ENCODE measurements around the gene PRR13.
"Not testable (repeated sequence)": the region's sequence is repeated elsewhere in the genome, so short reads cannot be mapped to it uniquely, and the experiment has no call there.

Gene PRR13, protein sequence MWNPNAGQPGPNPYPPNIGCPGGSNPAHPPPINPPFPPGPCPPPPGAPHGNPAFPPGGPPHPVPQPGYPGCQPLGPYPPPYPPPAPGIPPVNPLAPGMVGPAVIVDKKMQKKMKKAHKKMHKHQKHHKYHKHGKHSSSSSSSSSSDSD

DNA sequence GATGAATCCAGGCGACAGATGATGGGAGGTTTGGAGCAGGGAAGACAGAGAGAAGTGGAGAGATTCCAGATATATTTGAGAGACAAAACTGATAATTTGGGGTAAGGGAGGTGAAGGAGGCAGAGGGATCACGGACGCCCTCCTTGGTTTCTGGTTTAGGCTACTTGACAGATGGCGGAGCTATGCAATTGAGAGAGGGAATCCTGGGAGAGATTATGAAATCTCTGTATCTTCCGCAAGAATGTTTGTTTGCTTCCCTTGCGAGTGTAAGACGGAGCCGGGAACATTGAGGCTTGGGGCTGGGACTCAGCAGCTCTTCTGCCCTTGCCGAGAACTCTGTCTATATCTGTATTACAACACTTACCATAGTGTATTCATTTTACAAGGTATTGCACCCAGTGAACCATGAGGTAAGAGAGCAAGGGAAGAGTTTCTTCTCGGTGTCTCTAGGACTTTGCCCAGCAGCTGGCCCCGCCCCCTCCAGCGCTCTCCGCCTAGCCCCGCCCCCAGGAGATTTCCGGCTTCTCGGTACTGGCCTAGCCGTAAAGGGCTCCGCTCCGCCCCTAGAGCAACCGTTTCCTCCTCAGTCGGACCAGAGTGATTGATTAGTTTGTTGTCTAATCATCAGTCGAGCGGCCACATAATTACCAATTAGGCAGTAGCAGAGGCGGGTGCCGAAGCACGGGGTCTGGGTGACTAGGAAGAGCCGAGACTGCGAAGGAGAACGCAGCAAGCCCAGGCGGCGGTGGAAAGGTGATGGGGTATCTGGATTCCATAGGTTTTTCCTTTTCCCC is at the start of gene PRR13:
TSS of gene PRR13 (plus strand) at position 695 of the 794 bp plus-strand sequence. CDS start 981 bp downstream, outside the sequence.
- peak; percentile 100 for DNase-seq

DNA sequence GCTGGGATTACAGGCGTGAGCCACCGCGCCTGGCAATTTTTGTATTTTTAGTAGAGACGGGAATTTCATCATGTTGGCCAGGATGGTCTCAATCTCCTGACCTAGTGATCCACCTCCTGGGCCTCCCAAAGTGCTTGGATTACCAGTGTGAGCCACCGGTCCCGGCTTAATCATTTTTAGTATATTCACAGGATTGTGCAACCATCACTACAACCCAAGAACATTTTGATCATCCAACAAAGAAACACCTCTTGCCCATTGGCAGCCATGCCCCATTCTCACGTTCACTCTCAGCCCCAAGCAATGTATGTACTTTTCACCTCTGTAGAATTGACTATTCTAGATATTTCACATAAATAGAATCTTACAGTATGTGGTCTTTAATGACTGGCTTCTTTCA is 41.6 kb upstream of the PRR13 start:
- no peak for DNase-seq

DNA sequence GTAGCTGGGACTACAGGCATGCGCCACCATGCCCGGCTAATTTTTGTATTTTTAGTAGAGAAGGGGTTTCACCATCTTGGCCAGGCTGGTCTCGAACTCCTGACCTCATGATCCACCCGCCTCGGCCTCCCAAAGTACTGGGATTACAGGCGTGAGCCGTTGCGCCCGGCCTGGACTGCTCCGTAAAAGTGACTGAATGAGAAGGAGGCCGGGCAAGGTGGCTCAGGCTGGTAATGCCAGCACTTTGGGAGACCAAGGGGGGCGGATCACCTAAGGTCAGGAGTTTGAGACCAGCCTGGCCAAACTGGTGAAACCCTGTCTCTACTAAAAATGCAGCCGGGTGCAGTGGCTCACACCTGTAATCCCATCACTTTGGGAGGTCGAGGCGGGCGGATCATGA is 39.2 kb upstream of the PRR13 start:
- not testable (repeated sequence) for DNase-seq

DNA sequence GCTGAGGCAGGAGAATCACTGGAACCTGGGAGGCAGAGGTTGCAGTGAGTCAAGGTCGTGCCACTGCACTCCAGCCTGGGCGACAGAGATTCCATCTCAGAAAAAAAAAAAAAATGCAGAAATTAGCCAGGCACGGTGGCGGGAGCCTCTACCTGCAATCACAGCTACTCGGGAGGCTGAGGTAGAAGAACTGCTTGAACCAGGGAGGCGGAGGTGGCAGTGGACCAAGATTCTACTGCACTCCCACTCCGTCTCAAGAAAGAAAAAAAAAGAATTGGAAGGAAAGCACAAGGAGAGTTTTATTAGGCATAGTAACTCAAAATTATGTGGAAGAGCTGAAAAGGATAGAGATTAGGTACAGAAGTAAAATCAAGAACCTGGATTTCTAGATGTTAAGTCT is 38.7 kb upstream of the PRR13 start:
- no peak for DNase-seq

DNA sequence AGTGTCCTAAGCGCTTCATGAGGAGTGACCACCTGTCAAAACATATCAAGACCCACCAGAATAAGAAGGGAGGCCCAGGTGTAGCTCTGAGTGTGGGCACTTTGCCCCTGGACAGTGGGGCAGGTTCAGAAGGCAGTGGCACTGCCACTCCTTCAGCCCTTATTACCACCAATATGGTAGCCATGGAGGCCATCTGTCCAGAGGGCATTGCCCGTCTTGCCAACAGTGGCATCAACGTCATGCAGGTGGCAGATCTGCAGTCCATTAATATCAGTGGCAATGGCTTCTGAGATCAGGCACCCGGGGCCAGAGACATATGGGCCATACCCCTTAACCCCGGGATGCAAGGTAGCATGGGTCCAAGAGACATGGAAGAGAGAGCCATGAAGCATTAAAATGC is 30.6 kb upstream of the PRR13 start:
- DNase-seq: no peak

DNA sequence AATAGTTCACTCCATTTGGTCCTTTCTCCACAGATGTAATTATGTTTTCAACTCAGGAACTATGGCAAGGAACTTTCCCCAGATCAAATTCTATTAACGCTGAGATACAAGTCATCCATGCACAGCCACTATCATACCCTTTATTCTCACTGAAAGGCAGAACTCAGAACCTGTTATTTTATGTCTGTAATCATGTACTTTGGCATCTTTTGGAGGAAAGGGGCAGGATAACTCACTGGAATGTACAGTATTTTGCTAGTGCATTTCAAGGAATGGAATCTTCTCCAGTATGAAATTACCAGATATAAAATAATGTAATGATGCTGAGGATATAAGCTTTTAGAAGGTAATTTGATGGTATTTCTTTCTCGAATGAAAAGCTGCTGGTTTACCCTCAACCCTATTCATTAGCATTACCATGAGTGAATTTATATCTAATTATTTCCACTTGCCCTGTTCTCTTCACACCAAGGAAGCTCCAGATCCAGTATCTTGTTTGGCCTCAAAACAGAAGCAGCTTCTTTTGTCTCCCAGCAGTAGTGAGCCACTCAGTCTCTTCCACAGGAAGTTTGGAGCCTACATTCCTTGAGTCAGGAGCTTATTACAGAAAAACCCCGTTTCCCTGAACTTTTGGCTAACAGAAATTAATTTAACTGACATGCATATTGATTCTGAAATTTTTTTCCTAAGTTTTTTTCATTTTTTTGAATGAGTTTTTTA is 27.9 kb upstream of the PRR13 start:
- DNase-seq: no peak

DNA sequence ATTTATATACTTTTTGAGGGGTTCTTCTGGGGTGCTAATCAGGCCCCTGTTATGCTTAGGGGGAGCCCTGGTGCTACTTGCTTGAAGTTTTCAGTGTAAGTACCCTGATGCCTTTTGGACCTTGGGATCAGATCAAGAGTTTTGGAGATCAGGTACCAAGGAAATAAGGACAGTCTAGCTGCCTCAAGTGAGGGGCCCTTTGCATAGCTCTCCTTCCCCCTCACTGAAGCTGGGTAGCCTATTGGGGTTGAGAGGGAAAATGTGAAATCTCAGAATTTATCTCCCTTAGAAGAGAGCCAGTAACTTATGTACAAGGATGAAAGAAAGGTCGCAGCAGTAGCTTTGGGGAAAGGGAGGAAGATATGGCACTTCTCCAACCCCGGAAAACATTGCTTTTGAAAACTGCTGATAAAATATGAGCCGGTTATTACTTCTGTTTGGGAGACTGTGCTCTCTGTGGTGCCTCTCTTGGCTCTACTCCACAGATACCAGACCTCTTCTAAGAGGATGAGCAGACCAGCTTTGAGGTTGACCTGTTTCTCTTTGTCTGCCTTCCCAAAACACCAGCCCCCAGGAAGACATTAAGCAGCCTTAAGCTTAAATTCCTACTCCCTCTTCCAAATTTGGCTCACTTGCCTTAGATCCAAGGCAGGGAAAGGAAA is 26.6 kb upstream of the PRR13 start:
- DNase-seq: no peak

DNA sequence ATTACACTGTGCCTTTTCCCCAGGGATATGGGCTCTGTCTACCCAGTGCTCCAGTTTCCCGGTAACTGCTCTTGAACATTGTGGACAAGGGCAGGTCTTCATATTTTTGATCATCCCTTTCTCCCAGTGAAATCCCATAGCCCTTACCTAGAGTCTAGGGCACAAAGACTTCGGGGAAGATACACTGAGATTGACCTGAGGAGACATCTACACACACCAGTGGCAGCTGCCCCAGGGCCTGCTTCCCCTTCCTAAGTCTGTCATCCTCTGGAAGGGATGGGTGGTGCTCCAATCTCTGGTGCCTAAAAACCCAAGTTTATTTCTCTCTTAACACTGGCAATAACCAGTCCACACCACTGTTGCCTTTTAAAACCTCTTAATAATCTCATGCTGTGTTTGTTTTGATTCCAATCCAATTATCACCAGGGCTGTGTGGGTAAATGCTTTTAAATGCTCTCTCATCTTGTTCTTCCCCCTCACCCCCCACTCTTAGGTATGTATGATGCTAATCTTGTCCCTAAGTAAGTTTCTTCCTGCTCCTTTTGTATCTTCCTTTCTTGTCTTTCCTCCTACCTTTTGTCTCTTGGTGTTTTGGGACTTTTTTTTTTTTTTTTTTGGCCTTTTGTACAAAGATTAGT is 25.7 kb upstream of the PRR13 start:
- DNase-seq: not testable (repeated sequence)

DNA sequence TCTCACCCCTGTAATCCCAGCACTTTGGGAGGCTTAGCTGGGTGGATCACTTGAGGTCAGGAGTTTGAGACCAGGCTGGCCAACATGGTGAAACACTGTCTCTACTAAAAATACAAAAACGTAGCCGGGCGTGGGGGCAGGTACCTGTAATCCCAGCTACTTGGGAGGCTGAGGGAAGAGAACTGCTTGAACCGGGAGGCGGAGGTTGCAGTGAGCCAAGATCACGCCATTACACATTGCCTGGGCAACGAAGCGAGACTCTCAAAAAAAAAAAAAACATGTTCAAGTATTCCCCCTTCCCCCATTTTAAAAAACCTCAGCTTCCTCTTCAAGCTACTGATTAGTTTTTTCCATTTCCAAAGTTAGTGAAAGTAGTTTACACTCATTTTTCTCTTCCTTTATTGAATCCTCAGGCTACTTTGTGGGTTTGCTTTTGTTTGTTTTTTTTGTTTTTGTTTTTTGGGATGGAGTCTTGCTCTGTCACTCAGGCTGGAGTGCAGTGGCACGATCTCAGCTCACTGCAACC is 24.2 kb upstream of the PRR13 start:
- DNase-seq: not testable (repeated sequence)

DNA sequence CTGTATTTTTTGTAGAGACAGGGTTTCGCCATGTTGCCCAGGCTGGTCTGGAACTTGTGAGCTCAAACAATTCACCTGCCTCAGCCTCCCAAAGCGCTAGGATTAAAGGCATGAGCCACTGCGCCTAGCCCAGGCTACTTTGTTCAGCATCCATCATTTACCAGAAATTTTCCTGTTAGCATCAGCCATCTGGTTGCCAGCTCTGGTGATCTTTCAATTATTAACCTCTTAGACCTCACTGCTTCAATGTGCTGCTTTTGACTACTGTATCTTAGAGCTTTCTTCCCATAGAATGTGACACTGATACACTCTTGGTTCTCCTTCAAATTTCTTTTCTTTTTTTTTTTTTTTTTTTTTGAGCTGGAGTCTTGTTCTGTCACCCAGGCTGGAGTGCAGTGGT is 23.3 kb upstream of the PRR13 start:
- DNase-seq: no peak

DNA sequence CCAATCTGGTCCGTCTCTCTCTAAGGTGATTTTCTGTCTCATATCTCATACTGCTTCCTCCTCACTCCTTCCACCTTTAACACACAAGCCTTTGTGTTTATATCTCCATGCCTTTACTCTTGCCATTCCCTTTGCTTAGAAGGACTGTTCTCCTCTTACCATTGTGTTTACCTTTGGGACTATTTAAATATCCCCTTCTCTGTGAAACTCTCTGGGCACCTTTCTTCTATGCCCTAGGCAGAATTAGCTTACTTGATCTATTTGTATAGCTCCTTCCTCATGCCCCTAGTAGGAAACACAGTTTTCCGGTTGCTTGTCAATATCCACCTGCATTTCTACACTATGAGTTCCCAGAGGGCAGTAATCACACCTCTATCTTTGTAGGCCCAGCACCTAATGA is 21.8 kb upstream of the PRR13 start:
- DNase-seq: no peak

DNA sequence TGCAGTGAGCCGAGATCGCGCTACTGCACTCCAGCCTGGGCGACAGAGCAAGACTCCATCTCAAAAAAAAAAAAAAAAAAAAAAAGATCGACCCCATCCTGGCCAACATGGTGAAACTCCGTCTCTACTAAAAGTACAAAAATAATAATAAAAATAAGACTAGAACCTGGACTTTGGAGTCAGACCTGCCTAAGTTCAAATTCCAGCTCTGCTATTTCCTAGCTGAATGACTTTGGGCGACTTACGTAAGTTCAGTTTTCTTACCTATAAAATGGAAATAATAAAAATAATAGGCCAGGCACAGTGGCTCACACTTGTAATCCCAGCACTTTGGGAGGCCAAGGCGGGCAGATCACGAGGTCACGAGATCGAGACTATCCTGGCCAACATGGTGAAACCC is 19.3 kb upstream of the PRR13 start:
- DNase-seq: not testable (repeated sequence)

DNA sequence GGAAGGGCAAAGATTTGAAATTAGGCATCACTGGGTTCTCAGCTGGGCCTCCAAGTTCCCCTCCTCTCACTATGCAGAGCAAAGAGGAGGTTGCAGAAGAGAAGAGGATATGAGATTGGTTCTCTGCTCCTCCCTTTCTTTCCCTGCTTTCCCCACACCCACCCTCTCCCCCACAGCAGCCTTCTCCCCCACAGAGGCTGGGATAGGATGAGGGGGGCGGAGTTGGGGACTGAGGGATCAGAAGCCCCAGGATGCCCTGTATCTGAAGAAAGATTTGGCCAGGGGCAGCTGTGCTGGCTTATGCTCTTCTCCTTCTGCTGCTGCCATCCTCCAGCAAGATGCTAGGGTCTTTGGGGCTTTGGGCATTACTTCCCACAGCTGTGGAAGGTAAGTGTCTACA is 17.9 kb upstream of the PRR13 start, which contains the start of gene AMHR2:
TSS of gene AMHR2 (plus strand) at position 259 of the 400 bp plus-strand sequence. CDS start at position 339, 80 bp downstream.
- DNase-seq: no peak

DNA sequence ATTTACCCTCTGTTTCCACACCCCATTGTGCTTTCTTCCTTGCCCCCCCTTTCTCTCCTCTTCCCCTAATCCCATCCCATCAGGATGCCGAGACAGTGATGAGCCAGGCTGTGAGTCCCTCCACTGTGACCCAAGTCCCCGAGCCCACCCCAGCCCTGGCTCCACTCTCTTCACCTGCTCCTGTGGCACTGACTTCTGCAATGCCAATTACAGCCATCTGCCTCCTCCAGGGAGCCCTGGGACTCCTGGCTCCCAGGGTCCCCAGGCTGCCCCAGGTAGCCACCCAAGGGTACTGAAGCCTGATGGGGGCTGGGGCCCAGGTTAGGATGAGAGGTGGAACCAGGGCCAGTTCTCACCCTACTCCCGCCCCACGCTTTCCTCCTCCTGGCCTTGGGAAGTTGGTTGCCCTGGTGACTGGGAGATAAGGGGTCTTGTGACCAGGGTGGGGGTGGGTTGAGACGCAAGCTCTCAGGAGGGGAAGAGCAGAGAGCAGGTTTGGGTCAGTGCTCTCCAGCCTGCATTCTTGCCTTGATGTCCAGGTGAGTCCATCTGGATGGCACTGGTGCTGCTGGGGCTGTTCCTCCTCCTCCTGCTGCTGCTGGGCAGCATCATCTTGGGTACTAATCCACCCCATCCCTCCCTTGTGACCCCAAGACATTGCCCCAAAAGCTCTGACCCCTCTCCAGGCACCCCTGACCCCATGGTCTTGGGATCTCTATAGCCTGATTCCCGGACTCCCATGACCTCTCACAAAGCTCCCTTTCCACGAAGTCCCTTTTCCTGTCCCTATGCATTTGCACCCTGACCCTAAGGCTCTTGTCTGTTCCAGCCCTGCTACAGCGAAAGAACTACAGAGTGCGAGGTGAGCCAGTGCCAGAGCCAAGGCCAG is 16.7 kb upstream of the PRR13 start:
- DNase-seq: no peak

DNA sequence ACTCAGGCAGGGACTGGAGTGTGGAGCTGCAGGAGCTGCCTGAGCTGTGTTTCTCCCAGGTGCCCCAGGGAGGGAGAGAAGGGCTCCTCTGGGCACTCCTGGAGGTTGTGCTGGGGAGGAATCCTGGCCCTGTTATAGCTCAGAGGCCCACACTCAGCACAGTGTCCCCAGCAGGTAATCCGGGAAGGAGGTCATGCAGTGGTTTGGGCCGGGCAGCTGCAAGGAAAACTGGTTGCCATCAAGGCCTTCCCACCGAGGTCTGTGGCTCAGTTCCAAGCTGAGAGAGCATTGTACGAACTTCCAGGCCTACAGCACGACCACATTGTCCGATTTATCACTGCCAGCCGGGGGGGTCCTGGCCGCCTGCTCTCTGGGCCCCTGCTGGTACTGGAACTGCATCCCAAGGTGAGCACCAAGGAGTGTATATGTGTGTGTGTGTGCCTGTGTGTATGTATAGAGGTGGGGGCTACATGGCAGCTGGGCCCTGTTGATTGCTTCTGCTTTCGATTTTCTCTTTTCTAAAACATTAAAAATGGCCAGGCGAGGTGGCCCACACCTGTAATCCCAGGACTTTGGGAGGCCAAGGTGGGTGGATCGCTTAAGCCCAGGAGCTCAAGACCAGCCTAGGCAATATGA is 15.9 kb upstream of the PRR13 start:
- no peak for DNase-seq

DNA sequence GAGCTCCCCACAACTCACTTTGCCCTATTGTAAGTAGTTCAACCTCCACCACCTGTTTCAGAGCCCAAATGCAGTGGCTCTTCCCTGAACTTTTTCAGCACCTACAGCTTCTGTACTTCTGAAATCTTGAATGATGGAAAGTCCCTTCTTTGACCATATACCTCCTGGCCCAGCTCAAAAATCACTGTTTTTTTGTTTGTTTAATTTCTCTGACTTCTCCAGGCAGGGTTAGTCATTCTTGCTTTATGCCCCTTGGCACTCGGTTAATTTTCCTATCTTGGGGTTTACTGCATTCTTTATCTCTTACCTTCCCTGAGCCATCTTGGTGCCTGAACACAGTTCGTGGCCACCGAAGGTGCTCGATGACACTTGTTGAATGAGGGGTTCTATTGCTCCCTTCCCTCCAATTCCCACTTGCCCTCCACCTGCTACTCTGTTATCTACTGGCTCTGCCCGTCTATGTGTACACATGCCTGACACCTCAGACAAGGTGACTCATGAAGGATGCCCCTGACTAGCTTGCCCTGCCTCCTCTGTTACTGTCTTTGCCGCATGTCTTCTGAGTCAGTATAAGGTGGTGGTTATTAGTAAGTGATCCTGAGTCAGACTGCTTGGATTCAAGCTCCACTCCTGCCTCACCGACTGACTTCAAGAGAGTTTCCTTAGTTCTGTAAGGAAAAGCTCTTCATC is 13.5 kb upstream of the PRR13 start:
- DNase-seq: peak; percentile 81

DNA sequence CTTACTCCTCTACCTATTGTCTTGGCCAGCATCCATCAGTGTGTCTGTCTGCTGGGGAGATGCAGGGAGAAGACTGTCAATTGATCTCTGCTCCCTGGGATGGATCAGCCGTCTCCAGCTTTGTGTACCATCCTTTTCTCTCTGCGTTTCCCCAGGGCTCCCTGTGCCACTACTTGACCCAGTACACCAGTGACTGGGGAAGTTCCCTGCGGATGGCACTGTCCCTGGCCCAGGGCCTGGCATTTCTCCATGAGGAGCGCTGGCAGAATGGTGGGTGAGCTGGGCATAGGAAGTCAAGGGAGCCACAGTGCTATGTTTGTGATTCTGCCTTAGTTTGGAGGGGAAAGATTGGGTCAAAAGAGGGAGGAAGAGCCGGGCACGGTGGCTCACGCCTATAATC is 12.8 kb upstream of the PRR13 start:
- no peak for DNase-seq

DNA sequence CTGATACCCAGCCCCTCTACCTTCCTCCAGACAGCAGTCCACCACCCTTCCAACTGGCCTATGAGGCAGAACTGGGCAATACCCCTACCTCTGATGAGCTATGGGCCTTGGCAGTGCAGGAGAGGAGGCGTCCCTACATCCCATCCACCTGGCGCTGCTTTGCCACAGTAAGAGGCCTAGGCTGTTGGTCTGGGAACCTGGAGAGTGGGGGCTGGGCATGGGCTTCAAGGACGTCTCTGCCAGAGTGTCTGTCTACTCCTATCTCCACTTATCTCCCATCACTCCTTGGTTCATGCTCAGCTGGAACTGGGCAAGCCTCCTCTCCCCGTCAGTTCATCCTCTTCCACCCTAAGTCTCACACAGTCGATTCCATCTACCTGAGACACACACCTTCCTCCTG is 11.4 kb upstream of the PRR13 start:
- DNase-seq: no peak

DNA sequence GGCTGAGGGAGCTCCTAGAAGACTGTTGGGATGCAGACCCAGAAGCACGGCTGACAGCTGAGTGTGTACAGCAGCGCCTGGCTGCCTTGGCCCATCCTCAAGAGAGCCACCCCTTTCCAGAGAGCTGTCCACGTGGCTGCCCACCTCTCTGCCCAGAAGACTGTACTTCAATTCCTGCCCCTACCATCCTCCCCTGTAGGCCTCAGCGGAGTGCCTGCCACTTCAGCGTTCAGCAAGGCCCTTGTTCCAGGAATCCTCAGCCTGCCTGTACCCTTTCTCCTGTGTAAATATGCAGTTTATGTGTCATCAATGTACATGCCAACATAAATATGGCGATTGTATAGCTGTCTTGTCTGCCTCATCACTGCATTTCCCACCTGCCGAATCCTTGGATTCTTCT is 10.3 kb upstream of the PRR13 start:
- peak; percentile 76 for DNase-seq

DNA sequence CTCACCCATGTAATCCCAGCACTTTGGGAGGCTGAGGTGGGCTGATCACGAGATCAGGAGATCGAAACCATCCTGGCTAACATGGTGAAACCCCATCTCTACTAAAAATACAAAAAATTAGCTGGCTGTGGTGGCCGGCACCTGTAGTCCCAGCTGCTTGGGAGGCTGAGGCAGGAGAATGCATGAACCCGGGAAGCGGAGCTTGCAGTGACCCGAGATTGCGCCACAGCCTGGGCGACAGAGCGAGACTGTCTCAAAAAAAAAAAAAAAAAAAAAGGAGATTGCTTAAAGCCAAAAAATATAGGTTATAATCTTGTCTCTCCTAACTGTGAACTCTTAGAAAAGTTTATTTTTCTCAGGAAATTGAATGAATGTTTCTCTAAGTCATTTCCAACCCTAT is 6.2 kb upstream of the PRR13 start:
- DNase-seq: not testable (repeated sequence)

Measured in DMS53 (cell line).